Right atrium auricular region (tissue), 2 donors: ENCODE data around the gene GTF3C5. TPM values are rescaled to one million over a fixed set of nuclear protein-coding genes. Genes with fewer than 3 reads are reported as not detected.

Source experiments
- DNase-seq: peaks from one replicate; pipeline ENCODE4 v3.0.0-alpha.2; 2019; ENCODE audit warnings: low spot score
- H3K27ac ChIP-seq, 2 donors: fragments of 200-600 bp; sonication (generic); 1 replicate in 1 of 2; 2 replicates in 1 of 2; pipeline ENCODE4 v1.5.1; 2016 to 2019
- H3K27me3 ChIP-seq, 2 donors: fragments of 200-600 bp; sonication (generic); one replicate each; pipeline versions ENCODE4 v1.5.1 to v1.6.0; 2017 to 2019
- H3K36me3 ChIP-seq: fragments of 200-600 bp; sonication (generic); one replicate; pipeline ENCODE4 v1.5.1; 2016
- H3K4me1 ChIP-seq, 2 donors: fragments of 200-600 bp; sonication (generic); one replicate each; pipeline versions ENCODE4 v1.5.1 to v1.6.0; 2017 to 2019
- H3K4me3 ChIP-seq, 2 donors: fragments of 200-600 bp; sonication (generic); 1 replicate in 1 of 2; 2 replicates in 1 of 2; pipeline ENCODE4 v1.5.1; 2017 to 2019; ENCODE audit warnings: mild to moderate bottlenecking in 1 of 2, moderate library complexity in 1 of 2
- H3K9me3 ChIP-seq, 2 donors: fragments of 200-600 bp; sonication (generic); one replicate each; pipeline ENCODE4 v1.5.1; 2019
- total RNA-seq, 2 donors: library from RNA; depleted of rRNA; stranded (reverse); fragments of >200 nt; gene quantifications; one replicate each; pipeline ENCODE4 v1.1.0, GENCODE V29; 2016
- TF ChIP-seq, protein P1 (sequence below), 2 donors: fragments of 200-600 bp; sonication (generic); IDR thresholded peaks; one replicate each; pipeline ENCODE4 v1.5.1; 2019; ENCODE audit warnings: antibody characterized with exemption in 2 of 2

The GTF3C5 gene
- total RNA-seq, 2 donors from 2014 or later: 30.5 to 31.1 TPM

DNA sequence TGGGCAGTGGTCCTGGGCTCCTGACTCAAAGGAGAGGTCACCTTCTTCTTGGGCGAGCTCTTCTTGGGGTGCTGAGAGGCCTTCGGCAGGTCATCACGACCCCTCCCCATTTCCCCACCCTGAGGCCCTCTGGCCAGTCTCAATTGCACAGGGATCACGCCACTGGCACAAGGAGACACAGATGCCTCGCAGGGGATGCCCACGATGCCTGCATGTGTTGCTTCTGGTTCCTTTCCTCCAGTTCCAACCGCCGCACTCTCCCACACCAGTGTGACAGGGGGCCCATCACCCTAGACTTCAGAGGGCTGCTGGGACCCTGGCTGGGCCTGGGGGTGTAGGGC, 32.3 kb downstream of the GTF3C5 start:
- Histone ChIP-seq H3K27me3 (no peaks in the 10 kb centered on the region), H3K4me1 (peaks cover 0 to 21% of the 10 kb centered on the region in 2 donors), H3K9me3 (no peaks in the 10 kb centered on the region), H3K36me3 (peaks cover 2% of the 10 kb centered on the region), H3K27ac (no peak overlapping the region), H3K4me3 (no peak overlapping the region)
- TF ChIP-seq, protein P1, sequence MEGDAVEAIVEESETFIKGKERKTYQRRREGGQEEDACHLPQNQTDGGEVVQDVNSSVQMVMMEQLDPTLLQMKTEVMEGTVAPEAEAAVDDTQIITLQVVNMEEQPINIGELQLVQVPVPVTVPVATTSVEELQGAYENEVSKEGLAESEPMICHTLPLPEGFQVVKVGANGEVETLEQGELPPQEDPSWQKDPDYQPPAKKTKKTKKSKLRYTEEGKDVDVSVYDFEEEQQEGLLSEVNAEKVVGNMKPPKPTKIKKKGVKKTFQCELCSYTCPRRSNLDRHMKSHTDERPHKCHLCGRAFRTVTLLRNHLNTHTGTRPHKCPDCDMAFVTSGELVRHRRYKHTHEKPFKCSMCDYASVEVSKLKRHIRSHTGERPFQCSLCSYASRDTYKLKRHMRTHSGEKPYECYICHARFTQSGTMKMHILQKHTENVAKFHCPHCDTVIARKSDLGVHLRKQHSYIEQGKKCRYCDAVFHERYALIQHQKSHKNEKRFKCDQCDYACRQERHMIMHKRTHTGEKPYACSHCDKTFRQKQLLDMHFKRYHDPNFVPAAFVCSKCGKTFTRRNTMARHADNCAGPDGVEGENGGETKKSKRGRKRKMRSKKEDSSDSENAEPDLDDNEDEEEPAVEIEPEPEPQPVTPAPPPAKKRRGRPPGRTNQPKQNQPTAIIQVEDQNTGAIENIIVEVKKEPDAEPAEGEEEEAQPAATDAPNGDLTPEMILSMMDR (IDR thresholded peaks at IDR 0.05): no peak
- no peak for DNase-seq

DNA sequence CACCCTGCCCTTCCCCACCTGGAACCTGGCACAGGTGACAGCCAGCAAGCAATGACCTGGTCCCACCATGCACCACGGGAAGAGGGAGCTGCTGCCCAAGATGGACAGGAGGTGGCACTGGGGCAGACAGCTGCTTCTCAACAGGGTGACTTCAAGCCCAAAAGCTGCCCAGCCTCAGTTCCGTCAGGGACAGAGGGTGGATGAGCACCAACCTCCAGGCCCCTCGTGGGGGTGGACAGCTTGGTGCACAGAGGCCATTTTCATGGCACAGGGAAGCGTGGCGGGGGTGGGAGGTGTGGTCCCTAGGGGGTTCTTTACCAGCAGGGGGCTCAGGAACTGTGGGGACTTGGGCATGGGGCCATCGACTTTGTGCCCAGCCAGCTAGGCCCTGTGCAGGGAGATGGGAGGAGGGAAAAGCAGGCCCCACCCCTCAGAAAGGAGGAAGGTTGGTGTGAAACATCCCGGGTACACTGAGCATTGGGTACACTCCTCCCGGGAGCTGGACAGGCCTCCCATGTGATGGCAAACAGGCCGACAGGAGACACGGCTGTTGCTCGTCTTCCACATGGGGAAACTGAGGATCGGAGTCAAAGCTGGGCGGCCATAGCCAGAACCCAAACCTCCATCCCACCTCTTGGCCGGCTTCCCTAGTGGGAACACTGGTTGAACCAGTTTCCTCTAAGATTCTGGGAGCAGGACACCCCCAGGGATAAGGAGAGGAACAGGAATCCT, 32.9 kb downstream of the GTF3C5 start:
- TF ChIP-seq, protein P1 (IDR thresholded peaks at IDR 0.05): no peak

DNA sequence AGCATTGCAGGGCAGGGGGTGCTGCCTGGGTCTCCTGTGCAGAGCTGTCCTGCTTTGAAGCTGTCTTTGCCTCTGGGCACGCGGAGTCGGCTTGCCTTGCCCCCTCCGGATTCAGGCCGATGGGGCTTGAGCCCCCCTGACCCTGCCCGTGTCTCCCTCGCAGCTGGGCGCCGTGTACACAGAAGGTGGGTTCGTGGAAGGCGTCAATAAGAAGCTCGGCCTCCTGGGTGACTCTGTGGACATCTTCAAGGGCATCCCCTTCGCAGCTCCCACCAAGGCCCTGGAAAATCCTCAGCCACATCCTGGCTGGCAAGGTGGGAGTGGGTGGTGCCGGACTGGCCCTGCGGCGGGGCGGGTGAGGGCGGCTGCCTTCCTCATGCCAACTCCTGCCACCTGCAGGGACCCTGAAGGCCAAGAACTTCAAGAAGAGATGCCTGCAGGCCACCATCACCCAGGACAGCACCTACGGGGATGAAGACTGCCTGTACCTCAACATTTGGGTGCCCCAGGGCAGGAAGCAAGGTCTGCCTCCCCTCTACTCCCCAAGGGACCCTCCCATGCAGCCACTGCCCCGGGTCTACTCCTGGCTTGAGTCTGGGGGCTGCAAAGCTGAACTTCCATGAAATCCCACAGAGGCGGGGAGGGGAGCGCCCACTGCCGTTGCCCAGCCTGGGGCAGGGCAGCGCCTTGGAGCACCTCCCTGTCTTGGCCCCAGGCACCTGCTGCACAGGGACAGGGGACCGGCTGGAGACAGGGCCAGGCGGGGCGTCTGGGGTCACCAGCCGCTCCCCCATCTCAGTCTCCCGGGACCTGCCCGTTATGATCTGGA, 33.7 kb downstream of the GTF3C5 start:
- DNase-seq: no peak
- H3K27me3 ChIP-seq: no peaks in the 10 kb centered on the region

More for the DNA sequence above, 32.9 kb downstream of the GTF3C5 start:
- H3K4me1 ChIP-seq: peaks cover 0 to 21% of the 10 kb centered on the region in 2 donors
- no peak overlapping the region for H3K4me3 ChIP-seq
- H3K27ac ChIP-seq: no peak overlapping the region
- H3K9me3 ChIP-seq: no peaks in the 10 kb centered on the region
- DNase-seq: no peak
- no peaks in the 10 kb centered on the region for H3K27me3 ChIP-seq
- H3K36me3 ChIP-seq: no peaks in the 10 kb centered on the region

DNA sequence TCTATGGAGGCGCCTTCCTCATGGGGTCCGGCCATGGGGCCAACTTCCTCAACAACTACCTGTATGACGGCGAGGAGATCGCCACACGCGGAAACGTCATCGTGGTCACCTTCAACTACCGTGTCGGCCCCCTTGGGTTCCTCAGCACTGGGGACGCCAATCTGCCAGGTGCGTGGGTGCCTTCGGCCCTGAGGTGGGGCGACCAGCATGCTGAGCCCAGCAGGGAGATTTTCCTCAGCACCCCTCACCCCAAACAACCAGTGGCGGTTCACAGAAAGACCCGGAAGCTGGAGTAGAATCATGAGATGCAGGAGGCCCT, 34.2 kb downstream of the GTF3C5 start:
- no peak overlapping the region for H3K27ac ChIP-seq
- no peaks in the 10 kb centered on the region for H3K27me3 ChIP-seq
- no peaks in the 10 kb centered on the region for H3K36me3 ChIP-seq
- no peaks in the 10 kb centered on the region for H3K9me3 ChIP-seq
- no peak for DNase-seq
- TF ChIP-seq, protein P1 (IDR thresholded peaks at IDR 0.05): no peak
- peaks cover 0 to 16% of the 10 kb centered on the region in 2 donors for H3K4me1 ChIP-seq
- H3K4me3 ChIP-seq: no peak overlapping the region

More for the DNA sequence above, 33.7 kb downstream of the GTF3C5 start:
- H3K9me3 ChIP-seq: no peaks in the 10 kb centered on the region
- no peak overlapping the region for H3K4me3 ChIP-seq
- TF ChIP-seq, protein P1 (IDR thresholded peaks at IDR 0.05): no peak
- H3K36me3 ChIP-seq: no peaks in the 10 kb centered on the region
- no peak overlapping the region for H3K27ac ChIP-seq
- H3K4me1 ChIP-seq: peaks cover 0 to 21% of the 10 kb centered on the region in 2 donors

DNA sequence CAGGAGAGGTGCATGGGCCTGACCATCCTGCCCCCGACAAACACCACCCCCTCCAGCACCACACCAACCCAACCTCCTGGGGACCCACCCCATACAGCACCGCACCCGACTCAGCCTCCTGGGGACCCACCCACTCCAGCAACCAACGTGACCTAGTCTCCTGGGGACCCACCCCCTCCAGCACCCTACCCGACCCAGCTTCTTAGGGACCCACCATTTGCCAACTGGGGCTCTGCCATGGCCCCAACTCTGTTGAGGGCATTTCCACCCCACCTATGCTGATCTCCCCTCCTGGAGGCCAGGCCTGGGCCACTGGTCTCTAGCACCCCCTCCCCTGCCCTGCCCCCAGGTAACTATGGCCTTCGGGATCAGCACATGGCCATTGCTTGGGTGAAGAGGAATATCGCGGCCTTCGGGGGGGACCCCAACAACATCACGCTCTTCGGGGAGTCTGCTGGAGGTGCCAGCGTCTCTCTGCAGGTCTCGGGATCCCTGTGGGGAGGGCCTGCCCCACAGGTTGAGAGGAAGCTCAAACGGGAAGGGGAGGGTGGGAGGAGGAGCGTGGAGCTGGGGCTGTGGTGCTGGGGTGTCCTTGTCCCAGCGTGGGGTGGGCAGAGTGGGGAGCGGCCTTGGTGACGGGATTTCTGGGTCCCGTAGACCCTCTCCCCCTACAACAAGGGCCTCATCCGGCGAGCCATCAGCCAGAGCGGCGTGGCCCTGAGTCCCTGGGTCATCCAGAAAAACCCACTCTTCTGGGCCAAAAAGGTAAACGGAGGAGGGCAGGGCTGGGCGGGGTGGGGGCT, 35.6 kb downstream of the GTF3C5 start:
- Histone ChIP-seq H3K27ac (no peak overlapping the region), H3K27me3 (no peaks in the 10 kb centered on the region), H3K9me3 (no peaks in the 10 kb centered on the region), H3K4me1 (peaks cover 0 to 3% of the 10 kb centered on the region in 2 donors), H3K36me3 (no peaks in the 10 kb centered on the region), H3K4me3 (no peak overlapping the region)
- TF ChIP-seq, protein P1 (IDR thresholded peaks at IDR 0.05): no peak
- DNase-seq: no peak
